ENCODE measurements around the gene RNASE3. TPM values are rescaled to one million over a fixed set of nuclear protein-coding genes. Genes with fewer than 3 reads are reported as not detected.
A peak's percentile ranks its signal among the peaks of the same experiment; 100 is the strongest.

The RNASE3 gene
- total RNA-seq, 1 donor from 2014 or later: not detected

- Mint-ChIP-seq H3K4me1 (ENCODE audit: low read depth, unreplicated experiment) (no peaks in the 10 kb centered on the region), H3K27ac (ENCODE audit: unreplicated experiment) (no peak overlapping the region), H3K27me3 (ENCODE audit: unreplicated experiment) (no peaks in the 10 kb centered on the region), H3K36me3 (ENCODE audit: unreplicated experiment) (no peaks in the 10 kb centered on the region), H3K9me3 (ENCODE audit: unreplicated experiment) (peaks cover 1% of the 10 kb centered on the region), H3K4me3 (ENCODE audit: unreplicated experiment) (no peak overlapping the region)
- TF ChIP-seq, protein P1, sequence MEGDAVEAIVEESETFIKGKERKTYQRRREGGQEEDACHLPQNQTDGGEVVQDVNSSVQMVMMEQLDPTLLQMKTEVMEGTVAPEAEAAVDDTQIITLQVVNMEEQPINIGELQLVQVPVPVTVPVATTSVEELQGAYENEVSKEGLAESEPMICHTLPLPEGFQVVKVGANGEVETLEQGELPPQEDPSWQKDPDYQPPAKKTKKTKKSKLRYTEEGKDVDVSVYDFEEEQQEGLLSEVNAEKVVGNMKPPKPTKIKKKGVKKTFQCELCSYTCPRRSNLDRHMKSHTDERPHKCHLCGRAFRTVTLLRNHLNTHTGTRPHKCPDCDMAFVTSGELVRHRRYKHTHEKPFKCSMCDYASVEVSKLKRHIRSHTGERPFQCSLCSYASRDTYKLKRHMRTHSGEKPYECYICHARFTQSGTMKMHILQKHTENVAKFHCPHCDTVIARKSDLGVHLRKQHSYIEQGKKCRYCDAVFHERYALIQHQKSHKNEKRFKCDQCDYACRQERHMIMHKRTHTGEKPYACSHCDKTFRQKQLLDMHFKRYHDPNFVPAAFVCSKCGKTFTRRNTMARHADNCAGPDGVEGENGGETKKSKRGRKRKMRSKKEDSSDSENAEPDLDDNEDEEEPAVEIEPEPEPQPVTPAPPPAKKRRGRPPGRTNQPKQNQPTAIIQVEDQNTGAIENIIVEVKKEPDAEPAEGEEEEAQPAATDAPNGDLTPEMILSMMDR (IDR thresholded peaks at IDR 0.05; ENCODE audit: partially characterized antibody, unreplicated experiment): peak; percentile 34
- DNase-seq: no peak
Measured at GRCh38 chr14:20855652-20856291, 35.4 kb upstream of the RNASE3 start.

GRCh38 chr14:20857207-20857606 lies 34.0 kb upstream of the RNASE3 start:
- H3K4me1 Mint-ChIP-seq (ENCODE audit: low read depth, unreplicated experiment): no peaks in the 10 kb centered on the region
- H3K36me3 Mint-ChIP-seq (ENCODE audit: unreplicated experiment): peaks cover 7% of the 10 kb centered on the region
- no peak for DNase-seq
- H3K27ac Mint-ChIP-seq (ENCODE audit: unreplicated experiment): no peak overlapping the region
- no peaks in the 10 kb centered on the region for H3K27me3 Mint-ChIP-seq (ENCODE audit: unreplicated experiment)
- no peak overlapping the region for H3K4me3 Mint-ChIP-seq (ENCODE audit: unreplicated experiment)
- TF ChIP-seq, protein P1 (IDR thresholded peaks at IDR 0.05; ENCODE audit: partially characterized antibody, unreplicated experiment): no peak
- H3K9me3 Mint-ChIP-seq (ENCODE audit: unreplicated experiment): peaks cover 1% of the 10 kb centered on the region

DNA sequence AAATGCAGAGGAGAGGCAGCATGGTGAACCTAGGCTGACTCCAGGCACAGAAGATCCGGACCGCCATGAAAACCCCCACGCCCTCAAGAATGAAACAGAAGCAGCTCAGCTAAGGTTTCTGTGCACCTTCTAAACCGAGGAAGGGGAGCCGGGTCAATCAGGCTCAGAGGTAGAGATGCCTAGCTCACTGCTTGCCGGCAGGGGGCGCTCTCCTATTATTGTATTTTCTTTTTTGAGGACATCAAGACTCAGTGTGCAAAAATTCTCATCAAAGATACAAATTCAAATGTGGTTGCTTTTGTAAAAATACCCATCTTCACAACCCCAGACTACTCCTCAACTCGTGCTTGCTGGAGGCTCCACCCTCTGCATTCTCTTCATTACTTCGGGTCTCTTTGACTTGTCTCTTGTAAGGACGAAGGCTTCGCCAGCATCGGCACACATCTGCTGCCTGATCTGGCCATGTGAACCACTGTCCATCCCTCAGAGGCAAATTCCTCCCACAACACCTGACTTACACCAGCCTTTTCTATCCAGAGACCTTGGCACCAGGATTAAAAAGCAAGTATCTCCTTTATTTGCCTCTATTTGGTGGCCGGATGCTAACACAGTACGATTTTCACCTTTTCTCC lies 33.4 kb upstream of the RNASE3 start:
- H3K4me3 Mint-ChIP-seq (ENCODE audit: unreplicated experiment): no peak overlapping the region
- TF ChIP-seq, protein P1 (IDR thresholded peaks at IDR 0.05; ENCODE audit: partially characterized antibody, unreplicated experiment): peak; percentile 98
- peaks cover 1% of the 10 kb centered on the region for H3K9me3 Mint-ChIP-seq (ENCODE audit: unreplicated experiment)
- no peaks in the 10 kb centered on the region for H3K4me1 Mint-ChIP-seq (ENCODE audit: low read depth, unreplicated experiment)
- peaks cover 9% of the 10 kb centered on the region for H3K36me3 Mint-ChIP-seq (ENCODE audit: unreplicated experiment)
- peak; percentile 72 for DNase-seq
- H3K27me3 Mint-ChIP-seq (ENCODE audit: unreplicated experiment): no peaks in the 10 kb centered on the region
- H3K27ac Mint-ChIP-seq (ENCODE audit: unreplicated experiment): no peak overlapping the region

GRCh38 chr14:20866194-20866593 lies 25.0 kb upstream of the RNASE3 start:
- Mint-ChIP-seq H3K27me3 (ENCODE audit: unreplicated experiment) (no peaks in the 10 kb centered on the region), H3K27ac (ENCODE audit: unreplicated experiment) (no peak overlapping the region), H3K4me3 (ENCODE audit: unreplicated experiment) (no peak overlapping the region), H3K4me1 (ENCODE audit: low read depth, unreplicated experiment) (no peaks in the 10 kb centered on the region), H3K9me3 (ENCODE audit: unreplicated experiment) (no peaks in the 10 kb centered on the region), H3K36me3 (ENCODE audit: unreplicated experiment) (peaks cover 9% of the 10 kb centered on the region)
- TF ChIP-seq, protein P1 (IDR thresholded peaks at IDR 0.05; ENCODE audit: partially characterized antibody, unreplicated experiment): no peak
- no peak for DNase-seq

DNA sequence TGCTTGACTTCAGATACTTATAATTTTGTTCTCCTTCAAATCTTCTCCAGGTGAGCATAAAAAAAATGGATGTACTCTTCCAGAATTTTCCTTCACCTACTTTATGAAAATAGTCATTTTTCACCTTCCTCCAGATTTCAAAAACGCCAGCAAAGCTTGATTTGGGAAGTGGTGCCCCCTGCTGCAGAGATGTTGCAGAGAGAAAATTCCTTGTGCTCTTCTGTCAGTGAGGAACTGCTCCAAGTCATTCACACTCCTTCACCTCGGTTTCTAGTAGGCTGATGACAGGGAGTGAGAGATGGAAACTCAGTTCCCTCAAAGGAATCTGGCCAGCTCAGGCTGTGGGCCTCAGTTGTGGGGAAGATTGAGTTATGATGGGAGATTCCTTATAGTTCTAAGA lies 24.2 kb upstream of the RNASE3 start:
- TF ChIP-seq, protein P1 (IDR thresholded peaks at IDR 0.05; ENCODE audit: partially characterized antibody, unreplicated experiment): peak; percentile 53
- H3K36me3 Mint-ChIP-seq (ENCODE audit: unreplicated experiment): peaks cover 4% of the 10 kb centered on the region
- DNase-seq: peak; percentile 37
- no peaks in the 10 kb centered on the region for H3K4me1 Mint-ChIP-seq (ENCODE audit: low read depth, unreplicated experiment)
- no peak overlapping the region for H3K4me3 Mint-ChIP-seq (ENCODE audit: unreplicated experiment)
- H3K9me3 Mint-ChIP-seq (ENCODE audit: unreplicated experiment): no peaks in the 10 kb centered on the region
- no peak overlapping the region for H3K27ac Mint-ChIP-seq (ENCODE audit: unreplicated experiment)
- no peaks in the 10 kb centered on the region for H3K27me3 Mint-ChIP-seq (ENCODE audit: unreplicated experiment)
